GM10248 (cell line): ENCODE data around the gene PDS5B.
"Not testable (repeated sequence)": the region's sequence is repeated elsewhere in the genome, so short reads cannot be mapped to it uniquely, and the experiment has no call there.

Experiments
- CTCF ChIA-PET: fragments of 300-600 bp; sonication (Branson Sonifier 250); formaldehyde crosslinking; extraction: SDS; loops from one replicate; lab custom pipeline; 2021; ENCODE audit warnings: antibody characterized with exemption; lab: Yijun Ruan, JAX
- POLR2A ChIA-PET: fragments of 350-650 bp; sonication (Branson Sonifier 250); formaldehyde crosslinking; extraction: SDS; loops from one replicate; lab custom pipeline; 2020; ENCODE audit warnings: antibody characterized with exemption; lab: Yijun Ruan, JAX
- DNase-seq: peaks from one replicate; pipeline ENCODE4 v3.0.0; 2012; ENCODE audit errors: extremely low spot score
- TF ChIP-seq, protein P1 (sequence below): IDR thresholded peaks from 2 replicates; pipeline ENCODE4 v1.5.1; 2012; ENCODE audit warnings: mild to moderate bottlenecking, low read depth; ENCODE audit errors: extremely low read depth, missing control alignments, control extremely low read depth

PDS5B gene

DNA sequence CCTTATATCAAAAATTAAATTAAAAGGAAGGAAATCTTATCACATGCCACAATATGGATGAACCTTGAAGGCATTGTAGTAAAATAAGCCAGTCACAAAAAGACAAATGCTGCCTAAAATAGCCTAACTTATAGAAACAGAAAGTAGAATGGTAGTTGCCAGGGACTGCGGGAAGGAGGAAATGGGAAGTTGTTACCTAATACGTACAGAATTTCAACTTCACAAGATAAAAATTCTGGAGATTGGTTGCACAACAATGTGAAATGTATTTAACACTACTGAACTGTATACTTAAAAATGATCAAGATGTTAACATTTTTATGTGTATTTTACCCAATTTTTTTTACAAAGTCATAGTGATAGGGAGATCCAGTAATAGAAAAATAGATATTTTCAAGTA, 37.4 kb upstream of the PDS5B start:
- TF ChIP-seq, protein P1, sequence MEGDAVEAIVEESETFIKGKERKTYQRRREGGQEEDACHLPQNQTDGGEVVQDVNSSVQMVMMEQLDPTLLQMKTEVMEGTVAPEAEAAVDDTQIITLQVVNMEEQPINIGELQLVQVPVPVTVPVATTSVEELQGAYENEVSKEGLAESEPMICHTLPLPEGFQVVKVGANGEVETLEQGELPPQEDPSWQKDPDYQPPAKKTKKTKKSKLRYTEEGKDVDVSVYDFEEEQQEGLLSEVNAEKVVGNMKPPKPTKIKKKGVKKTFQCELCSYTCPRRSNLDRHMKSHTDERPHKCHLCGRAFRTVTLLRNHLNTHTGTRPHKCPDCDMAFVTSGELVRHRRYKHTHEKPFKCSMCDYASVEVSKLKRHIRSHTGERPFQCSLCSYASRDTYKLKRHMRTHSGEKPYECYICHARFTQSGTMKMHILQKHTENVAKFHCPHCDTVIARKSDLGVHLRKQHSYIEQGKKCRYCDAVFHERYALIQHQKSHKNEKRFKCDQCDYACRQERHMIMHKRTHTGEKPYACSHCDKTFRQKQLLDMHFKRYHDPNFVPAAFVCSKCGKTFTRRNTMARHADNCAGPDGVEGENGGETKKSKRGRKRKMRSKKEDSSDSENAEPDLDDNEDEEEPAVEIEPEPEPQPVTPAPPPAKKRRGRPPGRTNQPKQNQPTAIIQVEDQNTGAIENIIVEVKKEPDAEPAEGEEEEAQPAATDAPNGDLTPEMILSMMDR: no peak
- DNase-seq: no peak
- CTCF ChIA-PET: interaction anchor here (1.5 kb wide), 1 partner anchor 33 kb away, joined by 6 read pairs; no protein-coding TSS in a partner anchor
- POLR2A ChIA-PET: no interaction called here

DNA sequence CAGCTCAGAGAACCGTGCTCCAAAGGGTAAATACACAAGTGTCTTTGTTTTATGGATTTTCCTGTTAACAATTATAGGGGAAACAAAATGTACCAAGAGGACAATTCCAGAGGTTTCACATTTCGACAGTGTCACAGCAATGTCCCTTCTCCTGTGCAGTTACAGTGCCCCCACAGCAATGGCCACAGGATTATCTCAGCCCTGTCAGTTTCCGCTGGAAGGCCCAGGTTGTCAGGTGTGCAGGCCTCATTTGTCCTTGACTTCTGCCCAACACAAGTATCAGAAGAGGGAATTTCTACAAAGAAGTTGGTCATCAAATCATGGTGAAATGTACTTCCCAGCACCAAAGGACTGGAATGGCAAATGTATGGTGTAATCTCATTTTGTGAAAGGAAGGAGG, 36.5 kb upstream of the PDS5B start:
- POLR2A ChIA-PET: no interaction called here
- TF ChIP-seq, protein P1: no peak
- CTCF ChIA-PET: interaction anchor here (1.5 kb wide), 1 partner anchor 32 kb away, joined by 6 read pairs; no protein-coding TSS in a partner anchor
- no peak for DNase-seq

DNA sequence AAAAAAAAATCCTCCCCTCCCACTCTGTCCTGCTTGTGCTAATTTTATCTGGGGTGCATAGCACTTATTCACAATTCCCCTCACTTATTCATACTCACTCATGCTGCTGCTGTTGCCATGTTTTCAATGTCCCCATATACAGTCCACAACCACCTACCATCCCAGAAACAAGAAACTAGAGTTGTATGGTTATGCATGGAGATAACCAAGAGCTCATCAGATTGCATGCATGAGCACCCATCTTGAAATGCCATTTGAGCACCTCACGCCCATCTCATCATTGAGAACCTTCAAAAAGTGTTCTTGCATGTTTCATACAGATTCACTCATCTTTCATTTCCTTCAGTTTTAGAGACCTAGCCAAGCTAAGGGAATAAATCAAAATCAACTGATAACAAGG, 32.5 kb upstream of the PDS5B start:
- ChIA-PET POLR2A (no interaction called here), CTCF (interaction anchor here (1.4 kb wide), 1 partner anchor 27 kb away, joined by 5 read pairs; no protein-coding TSS in a partner anchor)
- no peak for DNase-seq
- TF ChIP-seq, protein P1: no peak

DNA sequence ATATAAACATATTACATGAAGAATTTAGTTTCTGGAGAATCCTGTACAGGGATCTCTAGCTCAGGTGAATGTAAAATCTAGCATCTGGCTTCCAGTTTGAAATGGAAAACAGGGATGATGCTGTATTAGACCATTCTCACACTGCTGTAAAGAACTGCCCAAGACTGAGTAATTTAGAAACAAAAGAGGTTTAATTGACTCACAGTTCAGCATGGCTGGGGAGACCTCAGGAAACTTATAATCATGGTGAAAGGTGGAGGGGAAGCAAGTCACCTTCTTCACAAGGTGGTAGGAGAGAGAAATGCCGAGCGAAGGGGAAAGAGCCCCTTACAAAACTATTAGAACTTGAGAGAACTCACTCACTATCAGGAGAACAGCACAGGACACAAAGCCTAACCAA, 30.6 kb upstream of the PDS5B start:
- ChIA-PET CTCF (interaction anchor here (1.4 to 2.6 kb wide), 2 partner anchors 10 to 24 kb away, joined by 3 to 7 read pairs; no protein-coding TSS in a partner anchor), POLR2A (no interaction called here)
- TF ChIP-seq, protein P1: no peak
- no peak for DNase-seq

DNA sequence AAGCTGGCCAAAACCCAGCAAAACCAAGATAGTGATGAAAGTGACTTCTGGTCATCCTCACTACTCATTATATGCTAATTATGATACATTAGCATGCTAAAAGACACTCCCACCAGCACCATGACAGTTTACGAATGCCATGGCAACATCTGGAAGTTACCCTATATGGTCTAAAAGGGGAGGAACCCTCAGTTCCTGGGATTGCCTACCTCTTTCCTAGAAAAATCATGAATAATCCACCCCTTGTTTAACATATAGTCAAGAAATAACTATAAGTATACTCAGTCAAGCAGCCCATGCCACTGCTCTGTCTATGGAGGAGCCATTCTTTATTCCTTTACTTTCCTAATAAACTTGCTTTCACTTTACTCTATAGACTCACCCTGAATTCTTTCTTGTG, 25.4 kb upstream of the PDS5B start:
- DNase-seq, POLR2A ChIA-PET: not testable (repeated sequence)
- CTCF ChIA-PET: interaction anchor here (1.1 to 1.4 kb wide), 2 partner anchors 10 to 14 kb away, joined by 3 to 7 read pairs; no protein-coding TSS in a partner anchor

DNA sequence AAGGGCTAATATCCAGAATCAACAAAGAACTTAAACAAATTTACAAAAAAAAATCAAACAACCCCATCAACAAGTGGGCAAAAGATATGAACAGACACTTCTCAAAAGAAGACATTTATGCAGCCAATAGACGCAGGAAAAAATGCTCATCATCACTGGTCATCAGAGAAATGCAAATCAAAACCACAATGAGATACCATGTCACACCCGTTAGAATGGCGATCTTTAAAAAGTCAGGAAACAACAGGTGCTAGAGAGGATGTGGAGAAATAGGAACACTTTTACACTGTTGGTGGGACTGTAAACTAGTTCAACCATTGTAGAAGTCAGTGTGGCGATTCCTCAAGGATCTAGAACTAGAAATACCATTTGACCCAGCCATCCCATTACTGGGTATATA, 10.6 kb upstream of the PDS5B start:
- POLR2A ChIA-PET, CTCF ChIA-PET, DNase-seq: not testable (repeated sequence)

DNA sequence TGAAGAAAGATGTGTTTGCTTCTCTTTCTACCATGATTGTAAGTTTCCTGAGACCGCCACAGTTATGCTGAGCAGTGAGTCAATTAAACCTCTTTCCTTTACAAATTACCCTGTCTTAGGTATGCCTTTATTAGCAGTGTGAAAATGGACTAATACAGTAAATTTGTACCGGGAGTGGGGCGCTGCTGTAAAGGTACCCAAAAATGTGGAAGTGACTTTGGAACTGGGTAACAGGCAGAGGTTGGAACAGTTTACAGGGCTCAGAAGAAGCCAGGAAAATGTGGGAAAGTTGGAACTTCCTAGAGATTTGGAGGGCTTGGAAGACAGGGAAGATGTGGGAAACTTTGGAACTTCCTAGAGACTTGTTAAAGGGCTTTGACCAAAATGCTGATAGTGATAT, 9.2 kb upstream of the PDS5B start:
- TF ChIP-seq, protein P1: no peak
- no peak for DNase-seq
- ChIA-PET POLR2A (no interaction called here), CTCF (no interaction called here)
